MM.1S (cell line): ENCODE measurements around the gene AUH.

Source experiments
- CTCF ChIP-seq: fragments of 300-600 bp; sonication (generic); IDR thresholded peaks from 2 replicates; pipeline ENCODE4 v1.5.1; 2016; ENCODE audit warnings: antibody characterized with exemption, low read length, mixed read lengths
- EZH2 ChIP-seq: fragments of 300-600 bp; sonication (generic); optimal IDR thresholded peaks from 2 replicates; pipeline ENCODE3; 2017; ENCODE audit warnings: low read depth, mild to moderate bottlenecking, antibody characterized with exemption, low read length, mixed read lengths
- EZH2phosphoT487 ChIP-seq: fragments of 300-600 bp; sonication (generic); IDR thresholded peaks from 2 replicates; pipeline ENCODE4 v1.6.1; 2018; ENCODE audit warnings: antibody characterized with exemption, low read length

DNA sequence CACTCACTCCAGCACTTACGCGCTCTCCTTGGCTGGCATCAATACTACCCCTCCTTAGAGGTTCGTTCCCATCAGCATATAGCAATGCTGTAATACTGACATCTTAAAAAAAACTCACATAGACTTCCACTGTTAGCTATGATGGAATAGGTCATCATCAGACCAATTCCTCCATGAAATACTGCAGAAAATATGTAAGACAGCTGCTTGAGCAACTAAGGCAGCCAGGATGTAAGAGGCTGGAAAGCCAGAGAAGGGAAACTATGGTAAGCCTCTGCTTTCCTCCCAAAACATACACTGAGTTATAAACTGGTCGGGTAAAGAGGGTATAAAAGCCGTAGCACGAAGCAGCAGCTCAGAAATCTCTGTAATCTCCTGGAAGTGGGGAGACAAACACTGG, 33.5 kb downstream of the AUH start:
- TF ChIP-seq EZH2 (no peak), CTCF (no peak), EZH2phosphoT487 (no peak)
